Colonic mucosa (tissue), 4 donors: Measurements from ENCODE around the gene FGGY. TPM values are rescaled to one million over a fixed set of nuclear protein-coding genes. Genes with fewer than 3 reads are reported as not detected.

Source experiments
- DNase-seq: peaks from one replicate; pipeline ENCODE4 v3.0.0-alpha.2; 2020
- H3K27ac ChIP-seq: fragments of 200-600 bp; one replicate; pipeline ENCODE4 v1.8.0; 2021
- H3K27me3 ChIP-seq: fragments of 200-600 bp; one replicate; pipeline ENCODE4 v1.8.0; 2021
- H3K36me3 ChIP-seq: fragments of 200-600 bp; one replicate; pipeline ENCODE4 v1.8.0; 2021
- H3K4me1 ChIP-seq: fragments of 200-600 bp; one replicate; pipeline ENCODE4 v1.8.0; 2021; ENCODE audit warnings: mild to moderate bottlenecking
- H3K4me3 ChIP-seq: fragments of 200-600 bp; one replicate; pipeline ENCODE4 v1.8.0; 2021
- H3K9ac ChIP-seq, 2 donors: one replicate each; pipeline ENCODE4 v1.7.0; 2013; ENCODE audit warnings: control low read depth in 2 of 2, low read depth in 2 of 2, low read length in 2 of 2
- H3K9me3 ChIP-seq: fragments of 200-600 bp; one replicate; pipeline ENCODE4 v1.8.0; 2021
- intact Hi-C: fragments of 100-400 bp; cut with DNase I; formaldehyde crosslinking; loops from one replicate; pipeline ENCODE4 v1.14.1; 2022
- total RNA-seq, 2 donors: library from RNA; stranded (reverse); fragmentation: NEBNext Ultra II Directional in 1 of 2; extraction: Animal tissue kit (Norgen Biotek cat#: 25700) in 1 of 2; gene quantifications; one replicate each; pipeline ENCODE4 v1.2.1, GENCODE V29; 2021
- TF ChIP-seq, protein P1 (sequence below): fragments of 200-600 bp; IDR thresholded peaks from one replicate; pipeline ENCODE4 v1.8.0; 2022; ENCODE audit warnings: antibody characterized with exemption, mild to moderate bottlenecking
- donor health status: healthy.
- donor health status: DM: no; HTN: no; CAD: no.
- donor health status: DM: no; HTN: no; CAD: no.

FGGY gene
- total RNA-seq, 2 donors from 2014 or later, result 12.5 to 19.5 TPM

DNA sequence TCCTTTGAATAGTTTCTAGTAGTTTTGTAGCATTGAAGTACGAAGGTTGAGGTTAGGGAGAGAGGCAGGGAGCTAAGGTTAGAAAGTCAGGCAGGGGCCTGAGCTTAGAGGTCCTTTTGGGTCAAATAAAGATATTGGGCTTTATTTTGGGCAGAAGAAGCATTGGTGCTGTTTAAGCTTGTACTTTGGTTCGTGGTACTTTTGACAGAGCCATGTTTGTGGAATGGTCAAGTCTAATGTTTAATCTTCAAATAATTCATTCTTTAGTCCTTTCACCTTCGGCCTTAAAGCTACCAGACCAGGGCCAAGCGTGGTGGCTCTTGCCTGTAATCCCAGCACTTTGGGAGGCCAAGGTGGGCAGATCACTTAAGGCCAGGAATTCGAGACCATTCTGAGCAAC lies 12.5 kb downstream of the FGGY start:
- intact Hi-C loops, result no loop called here
- no peak for DNase-seq
- no peak overlapping the region for H3K4me3 ChIP-seq
- H3K4me1 ChIP-seq, result no peaks in the 10 kb centered on the region
- no peak overlapping the region for H3K9ac ChIP-seq
- no peaks in the 10 kb centered on the region for H3K36me3 ChIP-seq
- H3K9me3 ChIP-seq, result no peaks in the 10 kb centered on the region
- no peak overlapping the region for H3K27ac ChIP-seq
- H3K27me3 ChIP-seq, result no peaks in the 10 kb centered on the region
- TF ChIP-seq, protein P1, sequence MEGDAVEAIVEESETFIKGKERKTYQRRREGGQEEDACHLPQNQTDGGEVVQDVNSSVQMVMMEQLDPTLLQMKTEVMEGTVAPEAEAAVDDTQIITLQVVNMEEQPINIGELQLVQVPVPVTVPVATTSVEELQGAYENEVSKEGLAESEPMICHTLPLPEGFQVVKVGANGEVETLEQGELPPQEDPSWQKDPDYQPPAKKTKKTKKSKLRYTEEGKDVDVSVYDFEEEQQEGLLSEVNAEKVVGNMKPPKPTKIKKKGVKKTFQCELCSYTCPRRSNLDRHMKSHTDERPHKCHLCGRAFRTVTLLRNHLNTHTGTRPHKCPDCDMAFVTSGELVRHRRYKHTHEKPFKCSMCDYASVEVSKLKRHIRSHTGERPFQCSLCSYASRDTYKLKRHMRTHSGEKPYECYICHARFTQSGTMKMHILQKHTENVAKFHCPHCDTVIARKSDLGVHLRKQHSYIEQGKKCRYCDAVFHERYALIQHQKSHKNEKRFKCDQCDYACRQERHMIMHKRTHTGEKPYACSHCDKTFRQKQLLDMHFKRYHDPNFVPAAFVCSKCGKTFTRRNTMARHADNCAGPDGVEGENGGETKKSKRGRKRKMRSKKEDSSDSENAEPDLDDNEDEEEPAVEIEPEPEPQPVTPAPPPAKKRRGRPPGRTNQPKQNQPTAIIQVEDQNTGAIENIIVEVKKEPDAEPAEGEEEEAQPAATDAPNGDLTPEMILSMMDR, result no peak

DNA sequence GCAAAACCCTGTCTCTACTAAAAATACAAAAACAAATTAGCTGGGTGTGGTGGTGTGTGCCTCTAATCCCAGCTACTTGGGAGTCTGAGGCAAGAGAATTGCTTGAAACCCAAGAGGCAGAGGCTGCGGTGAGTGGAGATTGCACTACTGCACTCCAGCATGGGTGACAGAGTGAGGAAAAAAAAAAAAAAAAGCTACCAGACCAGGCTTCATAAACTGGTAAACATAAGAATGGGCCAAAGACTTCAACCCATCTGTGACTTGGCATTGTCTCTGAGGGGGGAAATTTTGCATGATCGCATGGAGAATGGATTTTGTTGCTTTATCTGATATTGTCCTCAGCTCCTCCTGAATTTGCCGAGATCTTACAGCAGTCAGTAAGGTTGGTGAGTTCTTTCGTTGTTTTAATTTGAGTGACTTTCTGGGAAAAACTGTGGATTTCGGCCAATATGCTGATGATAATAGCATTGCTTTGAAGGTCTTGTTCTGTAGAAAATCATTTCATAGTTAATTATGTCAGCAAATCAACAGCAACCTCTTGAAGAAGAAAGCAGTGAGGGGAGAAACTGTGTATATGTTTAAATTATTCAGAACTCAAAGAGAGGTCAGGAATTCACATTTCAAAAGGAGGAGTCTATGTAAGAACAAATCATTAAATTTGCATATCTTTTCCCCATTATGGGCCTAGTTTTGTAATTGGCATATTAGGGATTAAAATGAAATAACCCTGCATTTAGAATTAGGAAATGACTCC lies 13.1 kb downstream of the FGGY start:
- no peak overlapping the region for H3K27ac ChIP-seq

DNA sequence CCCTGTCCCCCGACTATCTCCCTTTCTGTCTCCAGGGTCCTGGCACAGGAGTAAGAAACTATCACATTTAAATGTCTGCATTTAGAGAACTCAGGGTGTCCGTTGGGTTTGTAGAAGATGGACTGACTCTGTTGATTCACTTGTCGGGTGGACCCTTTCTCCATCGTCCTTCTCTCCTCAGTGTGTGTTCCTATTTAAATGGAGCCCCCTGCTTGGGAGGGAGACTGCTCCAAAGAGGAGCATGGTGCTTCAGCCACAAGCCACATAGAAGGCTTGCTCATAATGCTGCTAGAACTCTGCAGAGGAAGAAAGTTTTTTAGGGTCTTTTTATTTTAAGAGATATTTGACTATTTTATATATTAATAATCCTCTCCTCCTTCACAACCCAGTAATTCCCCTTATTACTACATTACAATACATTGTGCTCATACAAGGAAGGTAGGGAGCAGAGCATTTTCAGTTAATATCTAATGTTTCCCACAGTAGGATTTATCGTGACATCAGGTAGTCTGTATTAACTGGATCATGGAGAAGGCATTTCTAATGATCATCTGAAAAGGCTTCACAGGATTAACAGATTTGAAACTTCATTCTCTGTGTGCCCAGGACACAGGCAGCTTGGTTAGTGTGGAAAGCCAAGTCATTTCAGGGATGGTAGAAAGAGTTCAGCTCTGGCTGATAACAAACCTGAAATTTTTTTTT lies 13.8 kb downstream of the FGGY start:
- Histone ChIP-seq H3K27me3 (no peaks in the 10 kb centered on the region), H3K4me3 (no peak overlapping the region), H3K4me1 (no peaks in the 10 kb centered on the region), H3K9me3 (no peaks in the 10 kb centered on the region), H3K9ac (no peak overlapping the region), H3K27ac (no peak overlapping the region), H3K36me3 (no peaks in the 10 kb centered on the region)
- TF ChIP-seq, protein P1, result no peak
- intact Hi-C loops, result no loop called here
- DNase-seq, result no peak

More for the DNA sequence above, 13.1 kb downstream of the FGGY start:
- Histone ChIP-seq H3K36me3 (no peaks in the 10 kb centered on the region), H3K4me3 (no peak overlapping the region), H3K4me1 (no peaks in the 10 kb centered on the region), H3K9ac (no peak overlapping the region), H3K27me3 (no peaks in the 10 kb centered on the region), H3K9me3 (no peaks in the 10 kb centered on the region)
- TF ChIP-seq, protein P1, result no peak
- intact Hi-C loops, result no loop called here
- DNase-seq, result no peak

DNA sequence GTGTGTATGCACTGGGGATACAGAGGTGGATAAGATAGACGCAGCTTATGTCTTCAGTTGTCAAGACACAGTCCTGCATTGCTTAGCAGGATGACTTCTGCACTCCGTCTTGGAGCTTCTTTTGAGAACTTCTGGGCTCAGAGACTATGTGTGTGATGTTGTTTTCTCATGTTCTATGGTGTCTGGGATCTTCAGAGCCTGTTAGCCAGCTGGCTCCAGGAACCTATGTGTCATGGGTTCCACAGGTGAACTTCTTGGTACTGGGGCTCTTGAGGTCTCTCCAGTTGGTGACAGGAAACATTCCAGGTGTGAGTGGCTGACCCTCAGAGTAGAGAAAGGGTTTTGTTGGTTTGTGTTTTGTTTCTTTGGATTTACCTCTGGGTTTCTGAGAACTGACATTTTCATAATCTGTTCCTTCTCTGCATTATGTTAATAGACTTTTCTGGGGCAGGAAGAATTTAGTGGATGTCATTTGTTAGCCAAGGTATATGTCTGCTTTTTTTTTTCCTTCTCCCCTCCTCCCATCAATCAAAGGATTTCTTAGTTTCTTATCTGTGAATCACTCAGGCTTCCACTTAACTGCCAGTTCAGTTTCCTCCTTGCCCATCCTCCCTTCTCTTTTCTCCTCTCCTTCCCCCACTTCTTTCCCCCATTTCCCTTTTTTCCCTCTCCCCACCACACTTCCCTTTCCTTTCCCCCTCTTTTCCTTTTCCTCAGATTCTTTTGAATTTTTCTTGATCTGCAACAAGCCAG lies 18.1 kb downstream of the FGGY start:
- Histone ChIP-seq H3K4me1 (no peaks in the 10 kb centered on the region), H3K27me3 (no peaks in the 10 kb centered on the region), H3K9me3 (no peaks in the 10 kb centered on the region), H3K36me3 (no peaks in the 10 kb centered on the region), H3K4me3 (no peak overlapping the region), H3K9ac (peak overlapping the region in 1 of 2 donors; percentile 19), H3K27ac (no peak overlapping the region)
- DNase-seq, result no peak
- intact Hi-C loops, result no loop called here
- TF ChIP-seq, protein P1, result no peak
